ENCODE data around the gene NDUFA7.
"Not testable (repeated sequence)": the region's sequence is repeated elsewhere in the genome, so short reads cannot be mapped to it uniquely, and the experiment has no call there.

Gene NDUFA7

GRCh38 chr19:8321986-8322637 is 937 bp upstream of the NDUFA7 start:
- ATAC-seq (ENCODE audit: low read depth) = no peak
- H3K27ac ChIP-seq (ENCODE audit: poor library complexity, severe bottlenecking) = peak overlapping the region; percentile 69
- no peak for DNase-seq (ENCODE audit: low spot score)
- H3K27me3 ChIP-seq (ENCODE audit: insufficient read depth, poor library complexity, severe bottlenecking) = no peaks in the 10 kb centered on the region
- H3K4me3 ChIP-seq (ENCODE audit: severe bottlenecking) = peak overlapping the region; percentile 67
- H3K9me3 ChIP-seq (ENCODE audit: severe bottlenecking) = no peaks in the 10 kb centered on the region
- H3K4me1 ChIP-seq (ENCODE audit: insufficient read depth, poor library complexity, severe bottlenecking) = peaks cover 12% of the 10 kb centered on the region
- H3K36me3 ChIP-seq (ENCODE audit: low read depth) = peaks cover 33% of the 10 kb centered on the region
- TF ChIP-seq, protein P1, sequence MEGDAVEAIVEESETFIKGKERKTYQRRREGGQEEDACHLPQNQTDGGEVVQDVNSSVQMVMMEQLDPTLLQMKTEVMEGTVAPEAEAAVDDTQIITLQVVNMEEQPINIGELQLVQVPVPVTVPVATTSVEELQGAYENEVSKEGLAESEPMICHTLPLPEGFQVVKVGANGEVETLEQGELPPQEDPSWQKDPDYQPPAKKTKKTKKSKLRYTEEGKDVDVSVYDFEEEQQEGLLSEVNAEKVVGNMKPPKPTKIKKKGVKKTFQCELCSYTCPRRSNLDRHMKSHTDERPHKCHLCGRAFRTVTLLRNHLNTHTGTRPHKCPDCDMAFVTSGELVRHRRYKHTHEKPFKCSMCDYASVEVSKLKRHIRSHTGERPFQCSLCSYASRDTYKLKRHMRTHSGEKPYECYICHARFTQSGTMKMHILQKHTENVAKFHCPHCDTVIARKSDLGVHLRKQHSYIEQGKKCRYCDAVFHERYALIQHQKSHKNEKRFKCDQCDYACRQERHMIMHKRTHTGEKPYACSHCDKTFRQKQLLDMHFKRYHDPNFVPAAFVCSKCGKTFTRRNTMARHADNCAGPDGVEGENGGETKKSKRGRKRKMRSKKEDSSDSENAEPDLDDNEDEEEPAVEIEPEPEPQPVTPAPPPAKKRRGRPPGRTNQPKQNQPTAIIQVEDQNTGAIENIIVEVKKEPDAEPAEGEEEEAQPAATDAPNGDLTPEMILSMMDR (IDR thresholded peaks at IDR 0.05; ENCODE audit: poor library complexity, severe bottlenecking) = no peak

GRCh38 chr19:8320564-8321066 is 560 bp downstream of the NDUFA7 start:
- DNase-seq (ENCODE audit: low spot score) = no peak
- peaks cover 41% of the 10 kb centered on the region for H3K36me3 ChIP-seq (ENCODE audit: low read depth)
- no peaks in the 10 kb centered on the region for H3K27me3 ChIP-seq (ENCODE audit: insufficient read depth, poor library complexity, severe bottlenecking)
- TF ChIP-seq, protein P1 (IDR thresholded peaks at IDR 0.05; ENCODE audit: poor library complexity, severe bottlenecking) = no peak
- H3K4me3 ChIP-seq (ENCODE audit: severe bottlenecking) = peak overlapping the region; percentile 67
- peak; percentile 19 for ATAC-seq (ENCODE audit: low read depth)
- peak overlapping the region; percentile 69 for H3K27ac ChIP-seq (ENCODE audit: poor library complexity, severe bottlenecking)
- peaks cover 12% of the 10 kb centered on the region for H3K4me1 ChIP-seq (ENCODE audit: insufficient read depth, poor library complexity, severe bottlenecking)
- H3K9me3 ChIP-seq (ENCODE audit: severe bottlenecking) = no peaks in the 10 kb centered on the region

DNA sequence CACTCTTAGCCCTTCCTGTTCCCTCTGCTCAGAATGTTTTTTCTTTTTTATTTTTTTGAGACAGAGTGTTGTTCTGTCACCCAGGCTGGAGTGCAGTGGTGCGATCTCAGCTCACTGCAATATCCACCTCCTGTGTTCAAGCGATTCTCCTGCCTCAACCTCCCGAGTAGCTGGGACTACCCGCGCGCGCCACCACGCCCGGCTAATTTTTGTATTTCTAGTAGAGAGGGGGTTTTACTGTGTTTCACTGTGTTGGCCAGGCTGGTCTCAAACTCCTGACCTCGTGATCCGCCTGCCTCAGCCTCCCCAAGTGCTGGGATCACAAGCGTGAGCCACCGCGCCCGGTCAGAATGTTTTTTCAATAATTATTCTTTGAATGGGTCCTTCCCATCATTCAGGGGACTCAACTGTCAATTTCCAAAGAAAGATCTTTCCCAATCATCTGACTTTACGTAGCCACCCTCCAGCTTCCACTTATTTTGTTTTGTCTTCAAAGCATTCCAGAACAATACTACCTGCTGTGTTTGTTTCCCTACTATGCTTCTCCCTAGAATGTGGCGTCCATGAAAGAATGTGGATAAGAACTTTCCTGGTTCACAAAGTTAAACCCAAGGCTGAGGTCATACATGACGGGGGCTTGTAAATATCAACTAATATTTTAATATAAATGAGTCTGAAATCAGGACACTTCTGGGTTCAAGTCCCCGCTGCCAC is 1.2 kb downstream of the NDUFA7 start:
- Histone ChIP-seq H3K36me3 (ENCODE audit: low read depth) (peaks cover 48% of the 10 kb centered on the region), H3K4me1 (ENCODE audit: insufficient read depth, poor library complexity, severe bottlenecking) (peaks cover 12% of the 10 kb centered on the region), H3K4me3 (ENCODE audit: severe bottlenecking) (peak overlapping the region; percentile 67), H3K27me3 (ENCODE audit: insufficient read depth, poor library complexity, severe bottlenecking) (no peaks in the 10 kb centered on the region), H3K9me3 (ENCODE audit: severe bottlenecking) (no peaks in the 10 kb centered on the region), H3K27ac (ENCODE audit: poor library complexity, severe bottlenecking) (peak overlapping the region; percentile 69)
- ATAC-seq (ENCODE audit: low read depth) (no peak), DNase-seq (ENCODE audit: low spot score) (no peak)
- TF ChIP-seq, protein P1 (IDR thresholded peaks at IDR 0.05; ENCODE audit: poor library complexity, severe bottlenecking) = no peak

GRCh38 chr19:8318835-8319234 is 2.3 kb downstream of the NDUFA7 start:
- peaks cover 12% of the 10 kb centered on the region for H3K4me1 ChIP-seq (ENCODE audit: insufficient read depth, poor library complexity, severe bottlenecking)
- not testable (repeated sequence) for ATAC-seq (ENCODE audit: low read depth); DNase-seq (ENCODE audit: low spot score)

GRCh38 chr19:8316351-8317125 is 4.6 kb downstream of the NDUFA7 start:
- TF ChIP-seq, protein P1 (IDR thresholded peaks at IDR 0.05; ENCODE audit: poor library complexity, severe bottlenecking) = no peak
- Histone ChIP-seq H3K9me3 (ENCODE audit: severe bottlenecking) (no peaks in the 10 kb centered on the region), H3K4me3 (ENCODE audit: severe bottlenecking) (no peak overlapping the region), H3K4me1 (ENCODE audit: insufficient read depth, poor library complexity, severe bottlenecking) (peaks cover 9% of the 10 kb centered on the region), H3K27ac (ENCODE audit: poor library complexity, severe bottlenecking) (no peak overlapping the region), H3K27me3 (ENCODE audit: insufficient read depth, poor library complexity, severe bottlenecking) (no peaks in the 10 kb centered on the region), H3K36me3 (ENCODE audit: low read depth) (peaks cover 52% of the 10 kb centered on the region)
- no peak for DNase-seq (ENCODE audit: low spot score)
- no peak for ATAC-seq (ENCODE audit: low read depth)

More at GRCh38 chr19:8318835-8319234, 2.3 kb downstream of the NDUFA7 start:
- H3K9me3 ChIP-seq (ENCODE audit: severe bottlenecking); H3K27ac ChIP-seq (ENCODE audit: poor library complexity, severe bottlenecking); H3K27me3 ChIP-seq (ENCODE audit: insufficient read depth, poor library complexity, severe bottlenecking); H3K4me3 ChIP-seq (ENCODE audit: severe bottlenecking): not testable (repeated sequence)
- H3K36me3 ChIP-seq (ENCODE audit: low read depth) = peaks cover 56% of the 10 kb centered on the region

DNA sequence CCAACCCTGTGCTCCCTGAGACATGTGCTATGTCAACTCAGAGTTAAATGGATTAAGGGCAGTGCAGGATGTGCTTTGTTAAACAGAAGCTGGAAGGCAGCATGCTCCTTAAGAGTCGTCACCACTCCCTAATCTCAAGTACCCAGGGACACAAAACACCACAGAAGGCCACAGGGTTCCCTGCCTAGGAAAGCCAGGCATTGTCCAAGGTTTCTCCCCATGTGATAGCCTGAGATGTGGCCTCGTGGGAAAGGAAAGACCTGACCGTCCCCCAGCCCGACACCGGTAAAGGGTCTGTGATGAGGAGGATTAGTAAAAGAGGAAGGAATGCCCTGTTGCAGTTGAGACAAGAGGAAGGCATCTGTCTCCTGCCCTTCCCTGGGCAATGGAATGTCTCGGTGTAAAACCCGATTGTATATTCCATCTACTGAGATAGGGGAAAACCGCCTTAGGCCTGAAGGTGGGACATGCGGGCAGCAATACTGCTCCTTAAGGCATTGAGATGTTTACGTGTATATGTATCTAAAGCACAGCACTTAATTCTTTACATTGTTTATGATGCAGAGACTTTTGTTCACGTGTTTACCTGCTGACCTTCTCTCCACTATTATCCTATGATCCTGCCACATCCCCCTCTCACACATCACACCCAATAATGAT is 6.1 kb downstream of the NDUFA7 start:
- DNase-seq (ENCODE audit: low spot score) = peak; percentile 7
- not testable (repeated sequence) for H3K9me3 ChIP-seq (ENCODE audit: severe bottlenecking); H3K27ac ChIP-seq (ENCODE audit: poor library complexity, severe bottlenecking); H3K4me3 ChIP-seq (ENCODE audit: severe bottlenecking); H3K4me1 ChIP-seq (ENCODE audit: insufficient read depth, poor library complexity, severe bottlenecking); ATAC-seq (ENCODE audit: low read depth); H3K27me3 ChIP-seq (ENCODE audit: insufficient read depth, poor library complexity, severe bottlenecking)
- H3K36me3 ChIP-seq (ENCODE audit: low read depth) = peaks cover 63% of the 10 kb centered on the region

Data from RWPE2 (cell line).